Uterus (tissue), 4 donors: ENCODE data around the gene OPRD1. TPM values are rescaled to one million over a fixed set of nuclear protein-coding genes. Genes with fewer than 3 reads are reported as not detected.

Experiments
- DNase-seq, 2 donors: peaks; one replicate each; pipeline ENCODE4 v3.0.0-alpha.2; 2019 to 2020
- H3K27ac ChIP-seq, 2 donors: fragments of 200-600 bp; sonication (generic); 1 replicate in 1 of 2; 2 replicates in 1 of 2; pipeline ENCODE4 v1.5.1; 2016 to 2018
- H3K27me3 ChIP-seq, 2 donors: fragments of 200-600 bp; sonication (generic); one replicate each; pipeline ENCODE4 v1.5.1; 2018 to 2019; ENCODE audit warnings: control low read depth in 1 of 2
- H3K36me3 ChIP-seq, 2 donors: fragments of 200-600 bp; sonication (generic); one replicate each; pipeline ENCODE4 v1.5.1; 2019; ENCODE audit warnings: control low read depth in 1 of 2
- H3K4me1 ChIP-seq, 2 donors: fragments of 200-600 bp; sonication (generic); one replicate each; pipeline ENCODE4 v1.5.1; 2018 to 2019; ENCODE audit warnings: control low read depth in 1 of 2
- H3K4me3 ChIP-seq, 2 donors: fragments of 200-600 bp; sonication (generic); 1 replicate in 1 of 2; 2 replicates in 1 of 2; pipeline ENCODE4 v1.5.1; 2018 to 2019; ENCODE audit warnings: mild to moderate bottlenecking in 1 of 2
- H3K9me3 ChIP-seq, 2 donors: fragments of 200-600 bp; sonication (generic); one replicate each; pipeline ENCODE4 v1.5.1; 2019; ENCODE audit warnings: control low read depth in 1 of 2
- CTCF ChIP-seq, 4 experiments: fragments of 200-600 bp in 2 of 4; fragments of 450-650 bp in 2 of 4; sonication (generic) in 2 of 4; IDR thresholded peaks; one replicate each; pipeline ENCODE4 v1.5.1; 2016 to 2019; ENCODE audit warnings: antibody characterized with exemption in 4 of 4, mild to moderate bottlenecking in 2 of 4, moderate library complexity in 1 of 4
- POLR2A ChIP-seq, 2 donors: fragments of 450-650 bp; IDR thresholded peaks; one replicate each; pipeline ENCODE4 v1.6.1; 2016; ENCODE audit warnings: antibody characterized with exemption in 2 of 2, mild to moderate bottlenecking in 1 of 2, moderate library complexity in 1 of 2
- intact Hi-C: fragments of 100-400 bp; cut with DNase I; formaldehyde crosslinking; loops from one replicate; pipeline ENCODE4 v1.15.1; 2023; ENCODE audit warnings: low total_unique reads
- total RNA-seq, 4 donors: library from RNA; depleted of rRNA in 3 of 4; stranded (reverse); fragments of >200 nt in 3 of 4; gene quantifications; one replicate each; pipeline versions ENCODE4 v1.1.0 to v1.2.4, GENCODE V29; 2014 to 2023
- donor health status: DM: yes; HTN: yes; CAD: no.

The OPRD1 gene
- total RNA-seq, 4 donors from 2014 or later = 0.07 TPM; not detected in 3

DNA sequence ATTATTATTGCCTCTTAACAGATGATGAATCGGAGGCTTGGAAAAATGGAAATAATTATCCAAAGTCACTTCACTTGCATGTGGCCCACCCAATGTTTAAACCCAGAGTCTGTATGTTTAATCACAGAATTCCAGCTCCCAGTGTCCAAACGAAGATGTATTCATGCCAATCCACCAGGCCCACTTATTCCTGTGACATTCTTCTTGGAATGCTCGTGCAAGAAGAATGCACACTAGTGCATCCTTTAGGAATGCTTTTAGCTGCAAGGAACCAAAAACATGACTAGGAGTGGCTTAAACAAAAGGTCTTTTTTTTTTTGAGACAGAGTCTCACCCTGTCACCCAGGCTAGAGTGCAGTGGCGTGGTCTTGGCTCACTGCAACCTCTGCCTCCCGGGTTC is 8.9 kb upstream of the OPRD1 start:
- Histone ChIP-seq H3K4me3 (no peak overlapping the region), H3K27me3 (no peaks in the 10 kb centered on the region), H3K4me1 (no peaks in the 10 kb centered on the region), H3K9me3 (no peaks in the 10 kb centered on the region), H3K27ac (no peak overlapping the region), H3K36me3 (no peaks in the 10 kb centered on the region)
- TF ChIP-seq POLR2A (IDR thresholded peaks at IDR 0.05) (no peak), CTCF (IDR thresholded peaks at IDR 0.05) (no peak)
- intact Hi-C loops = no loop called here
- no peak for DNase-seq

DNA sequence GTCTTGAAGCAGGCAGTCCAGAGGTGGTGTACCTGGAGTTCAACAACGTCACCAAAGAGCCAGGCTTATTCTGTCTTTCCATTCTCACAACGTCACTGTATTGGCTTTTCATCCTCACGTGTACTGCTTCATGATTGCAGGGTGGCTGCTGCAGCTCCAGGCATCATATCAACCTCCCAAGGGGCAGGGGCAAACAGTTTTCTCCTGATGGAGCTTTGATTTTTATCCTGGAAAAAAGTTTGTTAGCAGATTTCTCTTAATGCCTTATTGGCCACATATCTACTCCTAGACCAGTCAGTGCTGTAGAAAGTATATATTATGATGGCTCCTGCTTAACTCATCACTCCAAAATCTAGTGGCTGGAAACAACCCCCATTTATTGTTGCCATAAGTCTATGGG is 8.3 kb upstream of the OPRD1 start:
- Histone ChIP-seq H3K27ac (no peak overlapping the region), H3K27me3 (no peaks in the 10 kb centered on the region), H3K4me3 (no peak overlapping the region), H3K9me3 (no peaks in the 10 kb centered on the region), H3K36me3 (no peaks in the 10 kb centered on the region), H3K4me1 (no peaks in the 10 kb centered on the region)
- intact Hi-C loops = no loop called here
- no peak for TF ChIP-seq POLR2A (IDR thresholded peaks at IDR 0.05)
- TF ChIP-seq CTCF (IDR thresholded peaks at IDR 0.05) = no peak
- no peak for DNase-seq

GRCh38 chr1:28804071-28804470 is 7.9 kb upstream of the OPRD1 start:
- Histone ChIP-seq H3K36me3 (no peaks in the 10 kb centered on the region), H3K4me3 (no peak overlapping the region), H3K27ac (no peak overlapping the region), H3K27me3 (no peaks in the 10 kb centered on the region), H3K4me1 (no peaks in the 10 kb centered on the region), H3K9me3 (no peaks in the 10 kb centered on the region)
- DNase-seq = no peak
- intact Hi-C loops = no loop called here
- TF ChIP-seq CTCF (IDR thresholded peaks at IDR 0.05) = no peak
- TF ChIP-seq POLR2A (IDR thresholded peaks at IDR 0.05) = no peak

- Histone ChIP-seq H3K27ac (no peak overlapping the region), H3K27me3 (no peaks in the 10 kb centered on the region), H3K4me1 (no peaks in the 10 kb centered on the region), H3K9me3 (no peaks in the 10 kb centered on the region), H3K36me3 (no peaks in the 10 kb centered on the region), H3K4me3 (no peak overlapping the region)
- DNase-seq = no peak
- intact Hi-C loops = no loop called here
- TF ChIP-seq POLR2A (IDR thresholded peaks at IDR 0.05) (no peak), CTCF (IDR thresholded peaks at IDR 0.05) (no peak)
These were observed 4.9 kb upstream of the OPRD1 start for GRCh38 chr1:28807046-28807445.

- no peak for DNase-seq
These were observed 4.0 kb upstream of the OPRD1 start for GRCh38 chr1:28807986-28808385.

More at GRCh38 chr1:28807986-28808385, 4.0 kb upstream of the OPRD1 start:
- TF ChIP-seq POLR2A (IDR thresholded peaks at IDR 0.05) = no peak
- no peak for TF ChIP-seq CTCF (IDR thresholded peaks at IDR 0.05)
- Histone ChIP-seq H3K27ac (no peak overlapping the region), H3K4me1 (peaks cover 0 to 4% of the 10 kb centered on the region in 2 donors), H3K9me3 (no peaks in the 10 kb centered on the region), H3K27me3 (peaks cover 0 to 4% of the 10 kb centered on the region in 2 donors), H3K4me3 (no peak overlapping the region), H3K36me3 (no peaks in the 10 kb centered on the region)
- intact Hi-C loops = no loop called here
